ACC112 (cell line): ENCODE measurements around the gene FBLN2.
"Not testable (repeated sequence)": the region's sequence is repeated elsewhere in the genome, so short reads cannot be mapped to it uniquely, and the experiment has no call there.

Experiments used
- H2AFZ ChIP-seq: fragments of 200-600 bp; sonication (generic); one replicate; pipeline ENCODE4 v1.6.0; 2017; ENCODE audit warnings: antibody characterized with exemption, low read length; ENCODE audit not compliant: unreplicated experiment
- H3K27ac ChIP-seq: fragments of 200-600 bp; sonication (generic); 2 replicates; pipeline ENCODE4 v1.5.1; 2014; ENCODE audit warnings: low read depth, mild to moderate bottlenecking, antibody characterized with exemption, low read length, moderate library complexity
- H3K27me3 ChIP-seq: fragments of 200-600 bp; sonication (generic); 2 replicates; pipeline ENCODE4 v1.6.1; 2014; ENCODE audit warnings: mild to moderate bottlenecking, antibody characterized with exemption, low read length, moderate library complexity, mixed read lengths; ENCODE audit not compliant: insufficient read depth
- H3K36me3 ChIP-seq: fragments of 200-600 bp; sonication (generic); 2 replicates; pipeline ENCODE4 v1.6.1; 2016; ENCODE audit warnings: mild to moderate bottlenecking, antibody characterized with exemption, low read length, moderate library complexity, mixed read lengths; ENCODE audit not compliant: insufficient read depth
- H3K4me1 ChIP-seq: fragments of 200-600 bp; sonication (generic); one replicate; pipeline ENCODE4 v1.6.1; 2016; ENCODE audit warnings: low read length, mixed read lengths; ENCODE audit not compliant: insufficient read depth, unreplicated experiment, control insufficient read depth
- H3K4me3 ChIP-seq: fragments of 200-600 bp; sonication (generic); 2 replicates; pipeline ENCODE4 v1.5.1; 2014; ENCODE audit warnings: mild to moderate bottlenecking, low read depth, low read length
- H3K79me2 ChIP-seq: fragments of 200-600 bp; sonication (generic); one replicate; pipeline ENCODE4 v1.6.0; 2016; ENCODE audit warnings: low read length; ENCODE audit not compliant: control insufficient read depth, unreplicated experiment, insufficient read depth

FBLN2 gene

GRCh38 chr3:13562421-13562820, 13.5 kb downstream of the FBLN2 start:
- not testable (repeated sequence) for H3K79me2 ChIP-seq, H3K4me3 ChIP-seq, H2AFZ ChIP-seq, H3K27me3 ChIP-seq, H3K4me1 ChIP-seq, H3K36me3 ChIP-seq, H3K27ac ChIP-seq

DNA sequence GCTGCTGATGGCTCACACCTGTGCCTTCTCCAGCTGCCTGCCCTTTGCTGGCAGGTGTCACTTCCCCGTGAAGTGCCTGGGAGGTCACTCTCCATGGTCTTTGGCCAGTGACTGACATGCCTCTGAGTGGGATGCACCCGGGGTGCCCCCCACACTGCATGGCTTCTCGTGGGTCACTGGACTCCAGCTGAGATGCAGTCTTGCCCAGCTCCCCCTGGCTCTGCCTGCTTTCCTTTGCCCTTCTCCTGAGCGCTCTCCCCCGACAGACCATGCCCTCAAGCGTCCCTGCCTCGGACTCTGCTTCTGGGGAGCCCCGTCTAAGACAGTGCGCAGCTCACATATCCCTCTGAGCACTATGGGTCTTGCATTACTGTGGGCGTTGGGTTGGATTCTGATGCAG, 14.4 kb downstream of the FBLN2 start:
- H3K79me2 ChIP-seq = no peaks in the 10 kb centered on the region
- no peaks in the 10 kb centered on the region for H3K4me1 ChIP-seq

DNA sequence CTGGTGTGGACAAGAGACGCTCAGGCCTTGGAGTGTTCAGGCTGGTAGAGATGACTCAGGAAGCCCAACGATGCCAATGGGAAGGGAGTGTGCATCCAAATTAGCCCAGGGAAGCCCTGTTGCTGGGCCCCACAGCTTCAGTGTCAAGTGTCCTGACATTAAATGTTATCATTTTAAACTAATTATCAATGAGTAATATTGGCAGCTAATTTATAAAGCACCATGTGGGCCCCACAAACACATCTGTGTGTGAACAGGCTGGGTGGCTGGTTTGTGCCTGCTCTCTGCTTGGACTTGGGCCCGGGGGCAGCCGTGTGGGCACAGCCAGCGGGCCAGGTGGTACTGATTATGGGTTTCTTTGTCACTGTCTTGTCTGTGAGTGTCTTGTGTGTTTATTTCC, 15.0 kb downstream of the FBLN2 start:
- no peak overlapping the region for H3K4me3 ChIP-seq
- H3K27ac ChIP-seq = no peak overlapping the region
- H3K36me3 ChIP-seq = no peaks in the 10 kb centered on the region
- no peaks in the 10 kb centered on the region for H3K79me2 ChIP-seq
- H2AFZ ChIP-seq = no peak overlapping the region
- H3K27me3 ChIP-seq = no peaks in the 10 kb centered on the region
- H3K4me1 ChIP-seq = no peaks in the 10 kb centered on the region

More for the DNA sequence above, 14.4 kb downstream of the FBLN2 start:
- Histone ChIP-seq H3K36me3 (no peaks in the 10 kb centered on the region), H3K27me3 (no peaks in the 10 kb centered on the region), H2AFZ (no peak overlapping the region), H3K4me3 (no peak overlapping the region), H3K27ac (no peak overlapping the region)

GRCh38 chr3:13564751-13565560, 16.0 kb downstream of the FBLN2 start:
- H2AFZ ChIP-seq = no peak overlapping the region
- no peaks in the 10 kb centered on the region for H3K27me3 ChIP-seq
- no peak overlapping the region for H3K4me3 ChIP-seq
- H3K27ac ChIP-seq = no peak overlapping the region
- no peaks in the 10 kb centered on the region for H3K4me1 ChIP-seq
- H3K36me3 ChIP-seq = no peaks in the 10 kb centered on the region
- no peaks in the 10 kb centered on the region for H3K79me2 ChIP-seq

GRCh38 chr3:13565581-13566452, 16.9 kb downstream of the FBLN2 start:
- H3K4me1 ChIP-seq = no peaks in the 10 kb centered on the region
- no peak overlapping the region for H3K27ac ChIP-seq
- no peak overlapping the region for H3K4me3 ChIP-seq
- no peaks in the 10 kb centered on the region for H3K79me2 ChIP-seq
- no peak overlapping the region for H2AFZ ChIP-seq
- no peaks in the 10 kb centered on the region for H3K36me3 ChIP-seq
- H3K27me3 ChIP-seq = no peaks in the 10 kb centered on the region

GRCh38 chr3:13566453-13566748, 17.5 kb downstream of the FBLN2 start:
- Histone ChIP-seq H3K36me3 (no peaks in the 10 kb centered on the region), H2AFZ (no peak overlapping the region), H3K4me3 (no peak overlapping the region), H3K4me1 (no peaks in the 10 kb centered on the region), H3K27me3 (no peaks in the 10 kb centered on the region), H3K79me2 (no peaks in the 10 kb centered on the region), H3K27ac (no peak overlapping the region)

- Histone ChIP-seq H3K27me3 (no peaks in the 10 kb centered on the region), H3K4me3 (no peak overlapping the region), H3K4me1 (no peaks in the 10 kb centered on the region), H3K27ac (no peak overlapping the region), H3K36me3 (no peaks in the 10 kb centered on the region), H3K79me2 (no peaks in the 10 kb centered on the region), H2AFZ (no peak overlapping the region)
Measured at GRCh38 chr3:13566769-13567310, 17.9 kb downstream of the FBLN2 start.

DNA sequence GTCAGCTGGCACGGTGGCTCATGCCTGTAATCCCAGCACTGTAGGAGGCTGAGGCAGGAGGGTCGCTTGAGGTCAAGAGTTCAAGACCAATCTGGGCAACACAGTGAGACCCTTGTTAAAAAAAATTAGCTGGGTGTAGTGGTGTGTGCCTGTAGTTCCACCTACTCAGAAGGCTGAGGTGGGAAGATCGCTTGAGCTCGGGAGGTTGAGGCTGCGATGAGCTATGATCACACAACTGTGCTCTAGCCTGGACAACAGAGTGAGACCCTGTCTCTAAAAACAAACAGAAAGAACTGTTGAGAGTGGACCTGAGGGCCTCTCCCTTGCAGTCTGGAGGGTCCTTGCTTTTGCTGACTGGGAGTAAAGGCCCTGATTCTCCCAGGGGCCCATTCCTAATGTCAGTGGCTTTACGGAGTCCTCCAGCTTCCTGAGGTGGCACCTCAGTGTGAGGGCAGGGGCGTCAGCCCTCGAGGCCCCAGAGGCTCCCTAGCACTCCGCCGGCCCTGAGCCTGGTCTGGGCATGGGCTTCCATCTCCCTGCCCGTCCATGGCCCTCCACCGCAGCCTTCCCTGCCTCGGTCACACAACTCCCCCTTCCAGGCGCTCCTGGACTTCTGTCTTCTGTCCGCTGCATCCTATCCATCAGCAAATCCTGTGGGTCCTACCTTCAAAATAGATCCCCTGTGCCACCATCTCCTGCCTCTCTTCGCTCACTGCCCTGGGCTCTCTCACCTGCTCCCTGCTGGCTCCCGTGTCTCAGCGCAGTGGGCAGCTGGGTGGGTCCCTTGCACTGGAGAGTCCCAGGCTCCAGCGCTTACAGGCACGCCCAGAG, 19.0 kb downstream of the FBLN2 start:
- Histone ChIP-seq H3K4me1 (no peaks in the 10 kb centered on the region), H3K36me3 (no peaks in the 10 kb centered on the region), H3K27me3 (no peaks in the 10 kb centered on the region), H3K4me3 (no peak overlapping the region), H3K27ac (no peak overlapping the region), H3K79me2 (no peaks in the 10 kb centered on the region), H2AFZ (no peak overlapping the region)

GRCh38 chr3:13568515-13569028, 19.6 kb downstream of the FBLN2 start:
- Histone ChIP-seq H3K4me3 (no peak overlapping the region), H3K79me2 (no peaks in the 10 kb centered on the region), H3K27ac (no peak overlapping the region), H3K27me3 (no peaks in the 10 kb centered on the region), H3K4me1 (no peaks in the 10 kb centered on the region), H2AFZ (no peak overlapping the region), H3K36me3 (no peaks in the 10 kb centered on the region)

DNA sequence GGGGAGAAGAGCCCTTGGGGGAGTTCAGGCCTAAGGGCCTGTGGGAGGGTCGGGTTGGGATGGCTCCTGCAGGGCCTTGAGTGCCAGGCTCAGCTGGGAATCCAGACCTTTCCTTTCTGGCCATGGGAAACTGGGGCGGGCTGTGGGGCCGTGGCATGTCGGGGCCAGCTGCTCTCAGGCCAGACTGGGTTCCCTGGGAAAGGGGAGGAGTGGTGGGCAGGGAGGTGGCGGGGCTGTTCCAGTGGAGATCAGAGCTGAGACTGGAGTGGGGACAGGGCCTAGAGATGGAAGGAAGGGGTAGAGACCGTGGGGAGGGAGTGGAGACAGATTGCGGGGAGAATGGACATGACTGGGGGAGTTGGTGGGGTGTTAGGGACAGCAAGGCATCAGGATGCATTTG, 20.3 kb downstream of the FBLN2 start:
- no peak overlapping the region for H2AFZ ChIP-seq
- no peak overlapping the region for H3K4me3 ChIP-seq
- no peaks in the 10 kb centered on the region for H3K27me3 ChIP-seq
- no peak overlapping the region for H3K27ac ChIP-seq
- no peaks in the 10 kb centered on the region for H3K4me1 ChIP-seq
- H3K36me3 ChIP-seq = no peaks in the 10 kb centered on the region
- H3K79me2 ChIP-seq = no peaks in the 10 kb centered on the region
